ENCODE data around the gene APOA5. TPM values are rescaled to one million over a fixed set of nuclear protein-coding genes. Genes with fewer than 3 reads are reported as not detected.

Gene APOA5
- polyA plus RNA-seq, 3 donors: not detected

- Histone ChIP-seq H3K27ac (ENCODE audit: low read depth in 1 of 2, low read length in 2 of 2) (peak within 1 kb of the TSS; percentile 61 to 94), H3K9me3 (replicated peaks in 1 of 2; ENCODE audit: control insufficient read depth in 1 of 2, insufficient read depth in 1 of 2, low read length in 2 of 2) (no peaks in the 10 kb centered on the region), H3K4me2 (replicated peaks; ENCODE audit: extremely low read depth, low read length, poor library complexity, severe bottlenecking) (peak within 1 kb of the TSS; percentile 86), H3K9ac (ENCODE audit: insufficient read depth, low read length, poor library complexity, severe bottlenecking) (peak within 1 kb of the TSS; percentile 94), H3K27me3 (ENCODE audit: control insufficient read depth in 2 of 2, insufficient read depth in 2 of 2, low read length in 2 of 2) (no peaks in the 10 kb centered on the region), H3K36me3 (replicated peaks in 1 of 2; ENCODE audit: control insufficient read depth in 1 of 2, insufficient read depth in 2 of 2, low read length in 2 of 2) (peaks cover 37 to 39% of the 10 kb centered on the region in 2 donors), H4K20me1 (ENCODE audit: insufficient read depth, low read length) (peaks cover 2% of the 10 kb centered on the region), H3K79me2 (ENCODE audit: insufficient read depth, low read length) (peaks cover 34% of the 10 kb centered on the region), H3K4me3 (replicated peaks in 1 of 3; ENCODE audit: low read depth in 2 of 3, low read length in 3 of 3) (peak within 1 kb of the TSS; percentile 85 to 92 (median 90)), H2AFZ (ENCODE audit: insufficient read depth, low read depth, low read length, poor library complexity, severe bottlenecking) (peak within 1 kb of the TSS; percentile 98), H3K4me1 (ENCODE audit: control insufficient read depth in 1 of 2, insufficient read depth in 2 of 2, low read length in 2 of 2) (peaks cover 22 to 26% of the 10 kb centered on the region in 2 donors)
- Mint-ChIP-seq H3K36me3 (peaks cover 39 to 43% of the 10 kb centered on the region in 2 donors), H3K27me3 (ENCODE audit: low read depth in 3 of 3) (peaks cover 6 to 14% (median 8%) of the 10 kb centered on the region in 3 donors), H3K27ac (peak within 1 kb of the TSS; percentile 92 to 98 (median 97)), H3K9me3 (peaks cover 0 to 2% (median 0%) of the 10 kb centered on the region in 7 donors), H3K4me3 (peak within 1 kb of the TSS; percentile 94 to 95), H3K4me1 (peaks cover 29% of the 10 kb centered on the region)
- intact Hi-C loops (cut with micrococcal nuclease): loop anchor here (5.0 to 10.0 kb wide), 2 partner anchors 444 to 537 kb away; partner anchors contain the start of genes CEP164 (in 1 of the 2), PCSK7 (in 1 of the 2) and RNF214 (in 1 of the 2)
- TF ChIP-seq CTCF (IDR thresholded peaks at IDR 0.05): no peak
- peak; percentile 76 to 80 (median 79) for DNase-seq
- under 1% methylated on average over 56 of the region's 56 CpGs for WGBS (ENCODE audit: insufficient coverage)
Observed at GRCh38 chr11:116787786-116788486, 3.7 kb downstream of the APOA5 start, which contains the start of gene ZPR1. Gene ZPR1, minus strand, starts transcription at chr11:116788023. Its CDS starts 33 bp downstream, at chr11:116787990.

- Histone ChIP-seq H3K4me1 (ENCODE audit: control insufficient read depth in 1 of 2, insufficient read depth in 2 of 2, low read length in 2 of 2) (peaks cover 22 to 26% of the 10 kb centered on the region in 2 donors), H2AFZ (ENCODE audit: insufficient read depth, low read depth, low read length, poor library complexity, severe bottlenecking) (peak overlapping the region; percentile 98), H3K9ac (ENCODE audit: insufficient read depth, low read length, poor library complexity, severe bottlenecking) (peak overlapping the region; percentile 94), H3K4me3 (replicated peaks in 1 of 3; ENCODE audit: low read depth in 2 of 3, low read length in 3 of 3) (peak overlapping the region; percentile 85 to 92 (median 90)), H4K20me1 (ENCODE audit: insufficient read depth, low read length) (peaks cover 4% of the 10 kb centered on the region), H3K27me3 (ENCODE audit: control insufficient read depth in 2 of 2, insufficient read depth in 2 of 2, low read length in 2 of 2) (no peaks in the 10 kb centered on the region), H3K79me2 (ENCODE audit: insufficient read depth, low read length) (peaks cover 34% of the 10 kb centered on the region), H3K36me3 (replicated peaks in 1 of 2; ENCODE audit: control insufficient read depth in 1 of 2, insufficient read depth in 2 of 2, low read length in 2 of 2) (peaks cover 42 to 44% of the 10 kb centered on the region in 2 donors), H3K9me3 (replicated peaks in 1 of 2; ENCODE audit: control insufficient read depth in 1 of 2, insufficient read depth in 1 of 2, low read length in 2 of 2) (no peaks in the 10 kb centered on the region), H3K4me2 (replicated peaks; ENCODE audit: extremely low read depth, low read length, poor library complexity, severe bottlenecking) (peak overlapping the region; percentile 86), H3K27ac (ENCODE audit: low read depth in 1 of 2, low read length in 2 of 2) (peak overlapping the region; percentile 19 to 94)
- 0% methylated on average over 9 of the region's 15 CpGs for WGBS (ENCODE audit: insufficient coverage)
- intact Hi-C loops (cut with micrococcal nuclease): loop anchor here (5.0 to 10.0 kb wide), 2 partner anchors 445 to 537 kb away; partner anchors contain the start of genes CEP164 (in 1 of the 2), PCSK7 (in 1 of the 2) and RNF214 (in 1 of the 2)
- H3K4me3 Mint-ChIP-seq: peak overlapping the region; percentile 94 to 95
- no peak for DNase-seq
- peaks cover 29% of the 10 kb centered on the region for H3K4me1 Mint-ChIP-seq
- peaks cover 0 to 2% (median 0%) of the 10 kb centered on the region in 7 donors for H3K9me3 Mint-ChIP-seq
- peak overlapping the region; percentile 29 to 93 (median 79) for H3K27ac Mint-ChIP-seq
- peaks cover 6 to 14% (median 8%) of the 10 kb centered on the region in 3 donors for H3K27me3 Mint-ChIP-seq (ENCODE audit: low read depth in 3 of 3)
- TF ChIP-seq CTCF (IDR thresholded peaks at IDR 0.05): no peak
- H3K36me3 Mint-ChIP-seq: peaks cover 43 to 48% of the 10 kb centered on the region in 2 donors
Observed at GRCh38 chr11:116787436-116787785, 4.3 kb downstream of the APOA5 start.
